CD4-positive, alpha-beta T cell (primary cell): Measurements from ENCODE around the gene ACSL3. TPM values are rescaled to one million over a fixed set of nuclear protein-coding genes. Genes with fewer than 3 reads are reported as not detected.

ENCODE experiments used
- ATAC-seq: fragments of 200-7000 bp; cut with Tn5 transposase; one replicate; pipeline ENCODE4 v1.10.0; 2022; ENCODE audit warnings: mild to moderate bottlenecking; ENCODE audit not compliant: poor library complexity
- CTCF ChIA-PET: fragments of 350-600 bp; sonication (Branson Sonifier 250); formaldehyde crosslinking; loops from one replicate; lab custom pipeline; 2021; ENCODE audit warnings: antibody characterized with exemption, inconsistent platforms; lab: Charles Lee
- POLR2A ChIA-PET: fragments of 350-600 bp; sonication (Branson Sonifier 250); formaldehyde crosslinking; loops from one replicate; lab custom pipeline; 2021; ENCODE audit warnings: antibody characterized with exemption, inconsistent platforms; lab: Charles Lee
- DNase-seq, 14 experiments: peaks; one replicate each; pipeline ENCODE4 v3.0.0-alpha.2; 2013 to 2020; ENCODE audit warnings: mixed read lengths in 2 of 14
- H3K27ac ChIP-seq, 2 donors: one replicate each; pipeline versions ENCODE4 v1.5.1 to v1.7.0; 2013; ENCODE audit warnings: low read length in 2 of 2, low read depth in 1 of 2, mild to moderate bottlenecking in 1 of 2
- H3K27me3 ChIP-seq, 2 experiments: 1 replicate in 1 of 2; 2 replicates in 1 of 2; pipeline versions ENCODE4 v1.6.1 to v1.7.0; 2013; ENCODE audit warnings: low read length in 2 of 2, control low read depth in 1 of 2, mild to moderate bottlenecking in 1 of 2, moderate library complexity in 1 of 2; ENCODE audit not compliant: insufficient read depth in 2 of 2, control insufficient read depth in 1 of 2
- H3K36me3 ChIP-seq: one replicate; pipeline ENCODE4 v1.6.1; 2013; ENCODE audit warnings: low read length, control low read depth; ENCODE audit not compliant: insufficient read depth
- H3K4me1 ChIP-seq: one replicate; pipeline ENCODE4 v1.6.1; 2013; ENCODE audit warnings: low read length, control low read depth; ENCODE audit not compliant: insufficient read depth
- H3K4me3 ChIP-seq: one replicate; pipeline ENCODE4 v1.5.1; 2013; ENCODE audit warnings: mild to moderate bottlenecking, low read length, moderate library complexity
- H3K9me3 ChIP-seq, 2 experiments: 1 replicate in 1 of 2; 2 replicates in 1 of 2; pipeline versions ENCODE4 v1.6.1 to v1.7.0; 2013; ENCODE audit warnings: low read length in 2 of 2, mild to moderate bottlenecking in 2 of 2, control low read depth in 1 of 2, moderate library complexity in 1 of 2; ENCODE audit not compliant: control insufficient read depth in 1 of 2, insufficient read depth in 1 of 2
- H3K27ac Mint-ChIP-seq: one replicate; pipeline ENCODE4 v1.8.0; 2020; ENCODE audit warnings: mixed read lengths
- H3K27me3 Mint-ChIP-seq: one replicate; pipeline ENCODE4 v1.8.0; 2021; ENCODE audit warnings: mixed read lengths
- H3K36me3 Mint-ChIP-seq: one replicate; pipeline ENCODE4 v1.8.0; 2021; ENCODE audit warnings: low read depth, mixed read lengths
- H3K4me1 Mint-ChIP-seq: one replicate; pipeline ENCODE4 v1.8.0; 2021; ENCODE audit warnings: low read depth, mixed read lengths
- H3K4me3 Mint-ChIP-seq: one replicate; pipeline ENCODE4 v1.8.0; 2020; ENCODE audit warnings: mild to moderate bottlenecking, mixed read lengths
- H3K9me3 Mint-ChIP-seq: one replicate; pipeline ENCODE4 v1.8.0; 2020; ENCODE audit warnings: mixed read lengths
- CTCF ChIP-seq: fragments of 200-600 bp; IDR thresholded peaks from one replicate; pipeline ENCODE4 v1.8.0; 2022; ENCODE audit warnings: antibody characterized with exemption, mild to moderate bottlenecking
- intact Hi-C, 2 experiments: fragments of 100-400 bp; cut with DNase I in 1 of 2; cut with micrococcal nuclease in 1 of 2; formaldehyde crosslinking; loops; one replicate each; pipeline versions ENCODE4 v1.15.1 to v1.9.0; 2023 to 2025; cut with DNase I, micrococcal nuclease
- total RNA-seq, 174 experiments: library from RNA in 2 of 174; stranded (reverse) in 2 of 174; gene quantifications; one replicate each; pipeline ENCODE4 v1.2.3 and lab custom pipeline; 2021 to 2026

ACSL3 gene
- total RNA-seq, 2 experiments from 2014 or later, result 65.5 to 66.6 TPM

GRCh38 chr2:222879604-222879933, 18.7 kb downstream of the ACSL3 start:
- H3K4me1 Mint-ChIP-seq, result peaks cover 56% of the 10 kb centered on the region
- no peak overlapping the region for H3K27ac Mint-ChIP-seq
- H3K4me3 Mint-ChIP-seq, result no peak overlapping the region

GRCh38 chr2:222882484-222882928, 21.7 kb downstream of the ACSL3 start:
- Histone ChIP-seq H3K4me3 (no peak overlapping the region), H3K27ac (no peak overlapping the region), H3K4me1 (no peaks in the 10 kb centered on the region), H3K9me3 (no peaks in the 10 kb centered on the region), H3K36me3 (no peaks in the 10 kb centered on the region), H3K27me3 (no peaks in the 10 kb centered on the region)
- no peak for TF ChIP-seq CTCF
- no peak overlapping the region for H3K4me3 Mint-ChIP-seq
- no peaks in the 10 kb centered on the region for H3K9me3 Mint-ChIP-seq
- H3K36me3 Mint-ChIP-seq, result peaks cover 4% of the 10 kb centered on the region
- DNase-seq (no peak), ATAC-seq (no peak)
- no peaks in the 10 kb centered on the region for H3K27me3 Mint-ChIP-seq
- CTCF ChIA-PET, result no interaction called here
- no peak overlapping the region for H3K27ac Mint-ChIP-seq
- intact Hi-C loops, result no loop called here
- POLR2A ChIA-PET, result no interaction called here
- H3K4me1 Mint-ChIP-seq, result peaks cover 42% of the 10 kb centered on the region

More at GRCh38 chr2:222879604-222879933, 18.7 kb downstream of the ACSL3 start:
- Histone ChIP-seq H3K36me3 (no peaks in the 10 kb centered on the region), H3K27ac (no peak overlapping the region), H3K9me3 (no peaks in the 10 kb centered on the region), H3K4me1 (no peaks in the 10 kb centered on the region), H3K4me3 (no peak overlapping the region), H3K27me3 (no peaks in the 10 kb centered on the region)
- H3K27me3 Mint-ChIP-seq, result no peaks in the 10 kb centered on the region
- TF ChIP-seq CTCF, result no peak
- DNase-seq (no peak), ATAC-seq (no peak)
- ChIA-PET CTCF (no interaction called here), POLR2A (interaction anchor here (0.6 kb wide), 1 partner anchor 75 kb away, joined by 3 read pairs; no protein-coding TSS in a partner anchor)
- H3K36me3 Mint-ChIP-seq, result no peaks in the 10 kb centered on the region
- intact Hi-C loops, result no loop called here
- no peaks in the 10 kb centered on the region for H3K9me3 Mint-ChIP-seq

GRCh38 chr2:222883420-222883819, 22.6 kb downstream of the ACSL3 start:
- POLR2A ChIA-PET, result no interaction called here
- no peak for ATAC-seq
- no peak overlapping the region for H3K27ac ChIP-seq
- no peak for TF ChIP-seq CTCF
- Mint-ChIP-seq H3K27ac (no peak overlapping the region), H3K9me3 (no peaks in the 10 kb centered on the region), H3K36me3 (peaks cover 8% of the 10 kb centered on the region), H3K4me1 (peaks cover 36% of the 10 kb centered on the region), H3K27me3 (no peaks in the 10 kb centered on the region), H3K4me3 (no peak overlapping the region)
- no peak for DNase-seq
- H3K27me3 ChIP-seq, result no peaks in the 10 kb centered on the region
- no peaks in the 10 kb centered on the region for H3K36me3 ChIP-seq
- intact Hi-C loops, result no loop called here
- H3K4me3 ChIP-seq, result no peak overlapping the region
- no peaks in the 10 kb centered on the region for H3K9me3 ChIP-seq
- no peaks in the 10 kb centered on the region for H3K4me1 ChIP-seq
- CTCF ChIA-PET, result no interaction called here
